ENCODE data around the gene RYR1. TPM values are rescaled to one million over a fixed set of nuclear protein-coding genes. Genes with fewer than 3 reads are reported as not detected.
A peak's percentile ranks its signal among the peaks of the same experiment; 100 is the strongest.

RYR1 gene
- 0.25 and 4.6 TPM in 2 replicates for total RNA-seq (2012; rRNA removed)

- Histone ChIP-seq H3K4me2 (ENCODE audit: low read length) (no peak within 1 kb of the TSS), H3K36me3 (ENCODE audit: insufficient read depth, low read length) (no peaks in the 10 kb centered on the region), H3K9ac (ENCODE audit: low read depth, low read length) (no peak within 1 kb of the TSS), H3K4me1 (ENCODE audit: control insufficient read depth, insufficient read depth, low read length) (no peaks in the 10 kb centered on the region), H3K27me3 (ENCODE audit: control insufficient read depth, insufficient read depth, low read length) (peaks cover 25% of the 10 kb centered on the region), H3K9me3 (replicated peaks; ENCODE audit: low read length) (no peaks in the 10 kb centered on the region), H3K4me3 (ENCODE audit: low read length) (no peak within 1 kb of the TSS)
Measured at GRCh38 chr19:38433268-38433733, at the start of gene RYR1. TSS of gene RYR1 (plus strand) at chr19:38433691. CDS start at chr19:38433830, 139 bp downstream.

- H3K36me3 ChIP-seq (ENCODE audit: insufficient read depth, low read length): peaks cover 66% of the 10 kb centered on the region
- H3K4me1 ChIP-seq (ENCODE audit: control insufficient read depth, insufficient read depth, low read length): peaks cover 11% of the 10 kb centered on the region
- H3K27me3 ChIP-seq (ENCODE audit: control insufficient read depth, insufficient read depth, low read length): no peaks in the 10 kb centered on the region
- H3K4me2 ChIP-seq (ENCODE audit: low read length): no peak overlapping the region
- no peak overlapping the region for H3K9ac ChIP-seq (ENCODE audit: low read depth, low read length)
- no peaks in the 10 kb centered on the region for H3K9me3 ChIP-seq (replicated peaks; ENCODE audit: low read length)
- no peak overlapping the region for H3K4me3 ChIP-seq (ENCODE audit: low read length)
Measured at GRCh38 chr19:38383743-38384142, 49.7 kb upstream of the RYR1 start.

- H3K4me1 ChIP-seq (ENCODE audit: control insufficient read depth, insufficient read depth, low read length): peaks cover 11% of the 10 kb centered on the region
- peaks cover 59% of the 10 kb centered on the region for H3K36me3 ChIP-seq (ENCODE audit: insufficient read depth, low read length)
- H3K9ac ChIP-seq (ENCODE audit: low read depth, low read length): no peak overlapping the region
- H3K9me3 ChIP-seq (replicated peaks; ENCODE audit: low read length): no peaks in the 10 kb centered on the region
- no peak overlapping the region for H3K4me2 ChIP-seq (ENCODE audit: low read length)
- no peaks in the 10 kb centered on the region for H3K27me3 ChIP-seq (ENCODE audit: control insufficient read depth, insufficient read depth, low read length)
- H3K4me3 ChIP-seq (ENCODE audit: low read length): no peak overlapping the region
Measured at GRCh38 chr19:38384209-38385027, 49.1 kb upstream of the RYR1 start.

GRCh38 chr19:38385057-38385803 is 48.3 kb upstream of the RYR1 start:
- no peak overlapping the region for H3K9ac ChIP-seq (ENCODE audit: low read depth, low read length)
- no peaks in the 10 kb centered on the region for H3K27me3 ChIP-seq (ENCODE audit: control insufficient read depth, insufficient read depth, low read length)
- peaks cover 55% of the 10 kb centered on the region for H3K36me3 ChIP-seq (ENCODE audit: insufficient read depth, low read length)
- H3K4me3 ChIP-seq (ENCODE audit: low read length): no peak overlapping the region
- no peak overlapping the region for H3K4me2 ChIP-seq (ENCODE audit: low read length)
- H3K4me1 ChIP-seq (ENCODE audit: control insufficient read depth, insufficient read depth, low read length): peaks cover 17% of the 10 kb centered on the region
- H3K9me3 ChIP-seq (replicated peaks; ENCODE audit: low read length): no peaks in the 10 kb centered on the region

GRCh38 chr19:38385804-38386257 is 47.7 kb upstream of the RYR1 start:
- H3K4me3 ChIP-seq (ENCODE audit: low read length): no peak overlapping the region

GRCh38 chr19:38386300-38386970 is 47.1 kb upstream of the RYR1 start:
- peaks cover 23% of the 10 kb centered on the region for H3K4me1 ChIP-seq (ENCODE audit: control insufficient read depth, insufficient read depth, low read length)
- peaks cover 43% of the 10 kb centered on the region for H3K36me3 ChIP-seq (ENCODE audit: insufficient read depth, low read length)
- H3K9me3 ChIP-seq (replicated peaks; ENCODE audit: low read length): no peaks in the 10 kb centered on the region
- H3K4me2 ChIP-seq (ENCODE audit: low read length): no peak overlapping the region
- no peak overlapping the region for H3K4me3 ChIP-seq (ENCODE audit: low read length)
- no peak overlapping the region for H3K9ac ChIP-seq (ENCODE audit: low read depth, low read length)
- H3K27me3 ChIP-seq (ENCODE audit: control insufficient read depth, insufficient read depth, low read length): no peaks in the 10 kb centered on the region

More at GRCh38 chr19:38385804-38386257, 47.7 kb upstream of the RYR1 start:
- Histone ChIP-seq H3K4me2 (ENCODE audit: low read length) (no peak overlapping the region), H3K27me3 (ENCODE audit: control insufficient read depth, insufficient read depth, low read length) (no peaks in the 10 kb centered on the region), H3K9me3 (replicated peaks; ENCODE audit: low read length) (no peaks in the 10 kb centered on the region), H3K36me3 (ENCODE audit: insufficient read depth, low read length) (peaks cover 49% of the 10 kb centered on the region), H3K4me1 (ENCODE audit: control insufficient read depth, insufficient read depth, low read length) (peaks cover 21% of the 10 kb centered on the region), H3K9ac (ENCODE audit: low read depth, low read length) (no peak overlapping the region)

- Histone ChIP-seq H3K4me1 (ENCODE audit: control insufficient read depth, insufficient read depth, low read length) (peaks cover 27% of the 10 kb centered on the region), H3K9me3 (replicated peaks; ENCODE audit: low read length) (no peaks in the 10 kb centered on the region), H3K4me3 (ENCODE audit: low read length) (peak overlapping the region; percentile 88), H3K4me2 (ENCODE audit: low read length) (peak overlapping the region; percentile 98), H3K9ac (ENCODE audit: low read depth, low read length) (peak overlapping the region; percentile 6), H3K27me3 (ENCODE audit: control insufficient read depth, insufficient read depth, low read length) (no peaks in the 10 kb centered on the region), H3K36me3 (ENCODE audit: insufficient read depth, low read length) (peaks cover 42% of the 10 kb centered on the region)
Measured at GRCh38 chr19:38386971-38387549, 46.4 kb upstream of the RYR1 start.

- H3K4me2 ChIP-seq (ENCODE audit: low read length): peak within 1 kb of the TSS; percentile 98
- peaks cover 34% of the 10 kb centered on the region for H3K4me1 ChIP-seq (ENCODE audit: control insufficient read depth, insufficient read depth, low read length)
- peaks cover 37% of the 10 kb centered on the region for H3K36me3 ChIP-seq (ENCODE audit: insufficient read depth, low read length)
- H3K27me3 ChIP-seq (ENCODE audit: control insufficient read depth, insufficient read depth, low read length): no peaks in the 10 kb centered on the region
- H3K9ac ChIP-seq (ENCODE audit: low read depth, low read length): peak within 1 kb of the TSS; percentile 90
- H3K4me3 ChIP-seq (ENCODE audit: low read length): peak within 1 kb of the TSS; percentile 88
- H3K9me3 ChIP-seq (replicated peaks; ENCODE audit: low read length): no peaks in the 10 kb centered on the region
Measured at GRCh38 chr19:38387550-38388348, 45.7 kb upstream of the RYR1 start, which contains the start of gene GGN. TSS of gene GGN (minus strand) at chr19:38388034. CDS start at chr19:38387261, 773 bp downstream.

GRCh38 chr19:38388349-38389100 is 45.0 kb upstream of the RYR1 start, which contains the start of gene SPRED3:
TSS of gene SPRED3 (plus strand) at chr19:38388697. CDS start at chr19:38390303, 1,606 bp downstream.
- peaks cover 37% of the 10 kb centered on the region for H3K4me1 ChIP-seq (ENCODE audit: control insufficient read depth, insufficient read depth, low read length)
- H3K9ac ChIP-seq (ENCODE audit: low read depth, low read length): peak within 1 kb of the TSS; percentile 90
- peaks cover 31% of the 10 kb centered on the region for H3K36me3 ChIP-seq (ENCODE audit: insufficient read depth, low read length)
- H3K4me2 ChIP-seq (ENCODE audit: low read length): peak within 1 kb of the TSS; percentile 98
- no peaks in the 10 kb centered on the region for H3K27me3 ChIP-seq (ENCODE audit: control insufficient read depth, insufficient read depth, low read length)
- H3K4me3 ChIP-seq (ENCODE audit: low read length): peak within 1 kb of the TSS; percentile 88
- no peaks in the 10 kb centered on the region for H3K9me3 ChIP-seq (replicated peaks; ENCODE audit: low read length)
